Colonic mucosa (tissue), 4 donors: ENCODE results near the gene GALNT14. TPM values are rescaled to one million over a fixed set of nuclear protein-coding genes. Genes with fewer than 3 reads are reported as not detected.

Experiments
- DNase-seq: peaks from one replicate; pipeline ENCODE4 v3.0.0-alpha.2; 2020
- H3K27ac ChIP-seq: fragments of 200-600 bp; one replicate; pipeline ENCODE4 v1.8.0; 2021
- H3K27me3 ChIP-seq: fragments of 200-600 bp; one replicate; pipeline ENCODE4 v1.8.0; 2021
- H3K36me3 ChIP-seq: fragments of 200-600 bp; one replicate; pipeline ENCODE4 v1.8.0; 2021
- H3K4me1 ChIP-seq: fragments of 200-600 bp; one replicate; pipeline ENCODE4 v1.8.0; 2021; ENCODE audit warnings: mild to moderate bottlenecking
- H3K4me3 ChIP-seq: fragments of 200-600 bp; one replicate; pipeline ENCODE4 v1.8.0; 2021
- H3K9ac ChIP-seq, 2 donors: one replicate each; pipeline ENCODE4 v1.7.0; 2013; ENCODE audit warnings: control low read depth in 2 of 2, low read depth in 2 of 2, low read length in 2 of 2
- H3K9me3 ChIP-seq: fragments of 200-600 bp; one replicate; pipeline ENCODE4 v1.8.0; 2021
- intact Hi-C: fragments of 100-400 bp; cut with DNase I; formaldehyde crosslinking; loops from one replicate; pipeline ENCODE4 v1.14.1; 2022
- total RNA-seq, 2 donors: library from RNA; stranded (reverse); fragmentation: NEBNext Ultra II Directional in 1 of 2; extraction: Animal tissue kit (Norgen Biotek cat#: 25700) in 1 of 2; gene quantifications; one replicate each; pipeline ENCODE4 v1.2.1, GENCODE V29; 2021
- TF ChIP-seq, protein P1 (sequence below): fragments of 200-600 bp; IDR thresholded peaks from one replicate; pipeline ENCODE4 v1.8.0; 2022; ENCODE audit warnings: antibody characterized with exemption, mild to moderate bottlenecking
- donor health status: healthy.
- donor health status: DM: no; HTN: no; CAD: no.
- donor health status: DM: no; HTN: no; CAD: no.

Gene GALNT14
- total RNA-seq, 2 donors from 2014 or later: 0.15 to 0.45 TPM

GRCh38 chr2:30984148-30984547 lies 154.1 kb downstream of the GALNT14 start:
- no peaks in the 10 kb centered on the region for H3K27me3 ChIP-seq
- intact Hi-C loops: no loop called here
- H3K36me3 ChIP-seq: no peaks in the 10 kb centered on the region
- H3K9ac ChIP-seq: no peak overlapping the region
- no peaks in the 10 kb centered on the region for H3K9me3 ChIP-seq
- H3K4me1 ChIP-seq: no peaks in the 10 kb centered on the region
- no peak overlapping the region for H3K4me3 ChIP-seq
- TF ChIP-seq, protein P1, sequence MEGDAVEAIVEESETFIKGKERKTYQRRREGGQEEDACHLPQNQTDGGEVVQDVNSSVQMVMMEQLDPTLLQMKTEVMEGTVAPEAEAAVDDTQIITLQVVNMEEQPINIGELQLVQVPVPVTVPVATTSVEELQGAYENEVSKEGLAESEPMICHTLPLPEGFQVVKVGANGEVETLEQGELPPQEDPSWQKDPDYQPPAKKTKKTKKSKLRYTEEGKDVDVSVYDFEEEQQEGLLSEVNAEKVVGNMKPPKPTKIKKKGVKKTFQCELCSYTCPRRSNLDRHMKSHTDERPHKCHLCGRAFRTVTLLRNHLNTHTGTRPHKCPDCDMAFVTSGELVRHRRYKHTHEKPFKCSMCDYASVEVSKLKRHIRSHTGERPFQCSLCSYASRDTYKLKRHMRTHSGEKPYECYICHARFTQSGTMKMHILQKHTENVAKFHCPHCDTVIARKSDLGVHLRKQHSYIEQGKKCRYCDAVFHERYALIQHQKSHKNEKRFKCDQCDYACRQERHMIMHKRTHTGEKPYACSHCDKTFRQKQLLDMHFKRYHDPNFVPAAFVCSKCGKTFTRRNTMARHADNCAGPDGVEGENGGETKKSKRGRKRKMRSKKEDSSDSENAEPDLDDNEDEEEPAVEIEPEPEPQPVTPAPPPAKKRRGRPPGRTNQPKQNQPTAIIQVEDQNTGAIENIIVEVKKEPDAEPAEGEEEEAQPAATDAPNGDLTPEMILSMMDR: no peak
- no peak overlapping the region for H3K27ac ChIP-seq
- no peak for DNase-seq

- no peaks in the 10 kb centered on the region for H3K36me3 ChIP-seq
- H3K4me1 ChIP-seq: no peaks in the 10 kb centered on the region
- DNase-seq: no peak
- H3K9ac ChIP-seq: no peak overlapping the region
- H3K27me3 ChIP-seq: no peaks in the 10 kb centered on the region
- no peak overlapping the region for H3K27ac ChIP-seq
- no peak overlapping the region for H3K4me3 ChIP-seq
- no peaks in the 10 kb centered on the region for H3K9me3 ChIP-seq
- TF ChIP-seq, protein P1: no peak
- intact Hi-C loops: no loop called here
These were observed 156.7 kb downstream of the GALNT14 start for GRCh38 chr2:30981510-30981909.

GRCh38 chr2:30981096-30981495 lies 157.1 kb downstream of the GALNT14 start:
- Histone ChIP-seq H3K27me3 (no peaks in the 10 kb centered on the region), H3K9me3 (no peaks in the 10 kb centered on the region), H3K4me1 (no peaks in the 10 kb centered on the region), H3K36me3 (no peaks in the 10 kb centered on the region), H3K4me3 (no peak overlapping the region), H3K27ac (no peak overlapping the region), H3K9ac (no peak overlapping the region)
- intact Hi-C loops: no loop called here
- no peak for DNase-seq
- TF ChIP-seq, protein P1: no peak

GRCh38 chr2:30979822-30980245 lies 158.4 kb downstream of the GALNT14 start:
- TF ChIP-seq, protein P1: no peak
- Histone ChIP-seq H3K36me3 (no peaks in the 10 kb centered on the region), H3K27me3 (no peaks in the 10 kb centered on the region), H3K9ac (no peak overlapping the region), H3K27ac (no peak overlapping the region), H3K9me3 (no peaks in the 10 kb centered on the region), H3K4me1 (no peaks in the 10 kb centered on the region), H3K4me3 (no peak overlapping the region)
- no peak for DNase-seq
- intact Hi-C loops: no loop called here

GRCh38 chr2:30978854-30979253 lies 159.4 kb downstream of the GALNT14 start:
- intact Hi-C loops: no loop called here
- Histone ChIP-seq H3K9ac (no peak overlapping the region), H3K4me3 (no peak overlapping the region), H3K9me3 (no peaks in the 10 kb centered on the region), H3K27me3 (no peaks in the 10 kb centered on the region), H3K4me1 (no peaks in the 10 kb centered on the region), H3K27ac (no peak overlapping the region), H3K36me3 (no peaks in the 10 kb centered on the region)
- DNase-seq: no peak
- TF ChIP-seq, protein P1: no peak

DNA sequence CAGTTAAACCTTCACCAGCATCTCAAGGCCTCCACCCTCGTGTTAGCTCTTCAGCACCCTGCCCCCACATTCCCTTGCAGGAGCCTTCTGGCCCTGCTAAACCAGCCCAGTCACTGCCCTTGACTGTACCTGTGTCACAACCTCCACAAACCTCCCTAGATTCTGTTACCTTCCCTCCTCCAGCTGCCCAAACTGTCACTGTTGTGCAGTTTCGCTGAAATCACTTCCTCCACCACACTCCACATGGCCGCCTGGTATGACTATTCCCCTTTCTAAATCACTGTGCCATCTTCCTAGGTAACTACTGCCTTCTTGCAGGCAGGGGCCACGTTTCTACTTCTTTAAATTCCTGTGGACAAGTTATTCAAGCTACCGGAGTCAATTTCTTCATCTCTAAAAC lies 160.2 kb downstream of the GALNT14 start:
- DNase-seq: no peak
- Histone ChIP-seq H3K27me3 (no peaks in the 10 kb centered on the region), H3K27ac (no peak overlapping the region), H3K9ac (no peak overlapping the region), H3K9me3 (no peaks in the 10 kb centered on the region), H3K36me3 (no peaks in the 10 kb centered on the region), H3K4me1 (no peaks in the 10 kb centered on the region), H3K4me3 (no peak overlapping the region)
- TF ChIP-seq, protein P1: no peak
- intact Hi-C loops: no loop called here
